Activated CD4-positive, alpha-beta T cell treated with anti-CD3 and anti-CD28 coated beads, Interleukin-2, amount 10 ng/mL, durations not matched to agents 7 days and 5 days (primary cell): ENCODE results near the gene ATP6V0A1. TPM values are rescaled to one million over a fixed set of nuclear protein-coding genes. Genes with fewer than 3 reads are reported as not detected.

Experiments used
- CTCF ChIA-PET: fragments of 350-600 bp; sonication (Branson Sonifier 250); formaldehyde crosslinking; loops from one replicate; lab custom pipeline; 2021; ENCODE audit warnings: antibody characterized with exemption; lab: Charles Lee
- POLR2A ChIA-PET: fragments of 350-600 bp; sonication (Branson Sonifier 250); formaldehyde crosslinking; loops from one replicate; lab custom pipeline; 2021; ENCODE audit warnings: antibody characterized with exemption; lab: Charles Lee
- DNase-seq: peaks from one replicate; pipeline ENCODE4 v3.0.0-alpha.2; 2020
- H3K27ac Mint-ChIP-seq: one replicate; pipeline ENCODE4 v1.8.0; 2021; ENCODE audit warnings: mild to moderate bottlenecking, moderate library complexity, mixed read lengths
- H3K27me3 Mint-ChIP-seq: one replicate; pipeline ENCODE4 v1.8.0; 2021; ENCODE audit warnings: mixed read lengths
- H3K36me3 Mint-ChIP-seq: one replicate; pipeline ENCODE4 v1.8.0; 2021; ENCODE audit warnings: low read depth, mixed read lengths
- H3K4me1 Mint-ChIP-seq: one replicate; pipeline ENCODE4 v1.8.0; 2021; ENCODE audit warnings: mixed read lengths
- H3K4me3 Mint-ChIP-seq: one replicate; pipeline ENCODE4 v1.8.0; 2021; ENCODE audit warnings: mild to moderate bottlenecking, moderate library complexity, mixed read lengths
- H3K9me3 Mint-ChIP-seq: one replicate; pipeline ENCODE4 v1.8.0; 2021; ENCODE audit warnings: mixed read lengths
- microRNA-seq: library from miRNA; unstranded; fragments of <30 nt; microRNA quantifications from one replicate; pipeline ENCODE4 v1.2.0, GENCODE V29; 2021; ENCODE audit warnings: borderline microRNAs expressed, borderline replicate concordance
- total RNA-seq, 2 experiments: library from RNA; stranded (reverse); gene quantifications; one replicate each; pipeline ENCODE4 v1.2.3, GENCODE V29; 2021

The ATP6V0A1 gene
- total RNA-seq, 2 experiments from 2014 or later = 4.9 to 8.9 TPM

DNA sequence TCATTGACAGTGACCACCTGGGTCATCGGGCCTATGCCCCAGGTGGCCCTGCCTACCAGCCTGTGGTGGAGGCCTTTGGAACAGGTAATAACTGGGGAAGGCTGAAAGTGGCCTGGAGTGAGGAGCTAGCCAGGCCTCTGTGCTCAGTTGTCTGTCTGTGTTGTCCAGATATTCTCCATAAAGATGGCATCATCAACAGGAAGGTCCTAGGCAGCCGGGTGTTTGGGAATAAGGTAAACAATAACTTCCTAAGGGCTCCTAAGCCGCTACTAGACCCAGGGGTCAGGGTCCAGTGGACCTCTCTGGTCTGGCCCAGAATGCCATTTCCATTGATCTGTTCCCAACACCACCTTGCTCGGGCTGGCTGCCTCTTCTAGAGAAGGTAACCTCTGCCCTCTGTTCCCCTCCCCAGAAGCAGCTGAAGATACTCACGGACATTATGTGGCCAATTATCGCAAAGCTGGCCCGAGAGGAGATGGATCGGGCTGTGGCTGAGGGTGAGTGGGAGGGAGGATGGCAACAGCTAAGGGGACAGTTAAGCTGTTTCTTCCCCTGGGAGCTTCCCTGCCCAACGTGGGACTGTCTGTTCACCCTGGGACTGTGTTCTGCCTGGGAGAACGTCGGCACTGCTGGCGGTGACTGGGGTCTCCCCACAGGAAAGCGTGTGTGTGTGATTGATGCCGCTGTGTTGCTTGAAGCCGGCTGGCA, 106.3 kb downstream of the ATP6V0A1 start:
- Mint-ChIP-seq H3K4me1 (peaks cover 57% of the 10 kb centered on the region), H3K4me3 (no peak overlapping the region)
- POLR2A ChIA-PET = interaction anchor here (0.6 kb wide), 1 partner anchor 40 kb away, joined by 3 read pairs; no protein-coding TSS in a partner anchor

GRCh38 chr17:42565523-42566214, 107.0 kb downstream of the ATP6V0A1 start:
- POLR2A ChIA-PET = no interaction called here
- Mint-ChIP-seq H3K9me3 (no peaks in the 10 kb centered on the region), H3K4me3 (peak overlapping the region; percentile 92), H3K27me3 (no peaks in the 10 kb centered on the region), H3K27ac (peak overlapping the region; percentile 95), H3K36me3 (peaks cover 45% of the 10 kb centered on the region), H3K4me1 (peaks cover 54% of the 10 kb centered on the region)
- no peak for DNase-seq
- CTCF ChIA-PET = interaction anchor here (1.2 to 5.1 kb wide), 2 partner anchors 12 to 114 kb away, joined by 3 to 38 read pairs; partner anchors contain the start of gene PSMC3IP

More for the DNA sequence above, 106.3 kb downstream of the ATP6V0A1 start:
- Mint-ChIP-seq H3K36me3 (peaks cover 38% of the 10 kb centered on the region), H3K9me3 (no peaks in the 10 kb centered on the region), H3K27ac (peak overlapping the region; percentile 19), H3K27me3 (no peaks in the 10 kb centered on the region)
- CTCF ChIA-PET = interaction anchor here (0.9 to 5.1 kb wide), 3 partner anchors 10 to 44 kb away, joined by 3 to 38 read pairs (median 4); partner anchors contain the start of genes PSMC3IP, RETREG3 and TUBG1
- DNase-seq = no peak

DNA sequence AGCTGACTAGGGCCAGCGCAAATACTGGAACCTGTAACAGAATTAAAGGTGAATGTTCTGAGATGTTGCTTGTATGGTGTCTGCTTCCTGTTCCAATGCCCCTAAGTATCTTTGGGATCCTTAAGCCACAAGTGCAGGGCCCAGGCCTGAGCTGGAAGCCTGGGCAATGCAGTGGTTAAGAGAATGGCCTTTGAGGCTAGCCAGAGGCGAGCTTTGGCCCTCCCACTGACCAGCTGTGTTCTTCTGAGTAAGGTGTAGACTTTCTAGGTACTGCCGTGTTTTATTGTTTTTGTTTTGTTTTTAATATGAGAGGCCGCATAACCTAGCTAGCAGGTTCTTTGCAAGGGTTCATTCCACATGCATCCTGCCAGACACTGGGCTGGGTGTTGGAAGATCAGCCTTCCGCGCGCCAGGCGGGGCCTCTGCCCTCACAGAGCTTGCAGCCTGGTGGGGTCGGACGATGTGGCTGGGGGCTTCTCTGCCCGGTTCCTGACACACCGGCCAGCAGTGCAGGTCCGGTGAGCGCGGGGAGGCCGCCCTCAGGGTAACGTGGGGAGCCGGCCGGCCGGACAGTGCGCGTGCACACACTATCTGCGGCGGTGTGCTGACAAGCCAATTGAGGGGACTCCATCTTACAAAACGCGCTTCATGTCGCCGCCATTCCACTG, 107.7 kb downstream of the ATP6V0A1 start:
- H3K4me1 Mint-ChIP-seq = peaks cover 52% of the 10 kb centered on the region
- ChIA-PET POLR2A (no interaction called here), CTCF (interaction anchor here (1.2 to 5.1 kb wide), 4 partner anchors 8 to 113 kb away, joined by 3 to 38 read pairs (median 4); partner anchors contain the start of gene PSMC3IP)
- H3K27ac Mint-ChIP-seq = peak overlapping the region; percentile 95
- no peaks in the 10 kb centered on the region for H3K27me3 Mint-ChIP-seq
- DNase-seq = no peak
- no peaks in the 10 kb centered on the region for H3K9me3 Mint-ChIP-seq
- peak overlapping the region; percentile 92 for H3K4me3 Mint-ChIP-seq
- H3K36me3 Mint-ChIP-seq = peaks cover 50% of the 10 kb centered on the region

- peak; percentile 91 for DNase-seq
- Mint-ChIP-seq H3K9me3 (no peaks in the 10 kb centered on the region), H3K4me3 (peak within 1 kb of the TSS; percentile 92), H3K27me3 (no peaks in the 10 kb centered on the region), H3K4me1 (peaks cover 45% of the 10 kb centered on the region), H3K27ac (peak within 1 kb of the TSS; percentile 95), H3K36me3 (peaks cover 54% of the 10 kb centered on the region)
- CTCF ChIA-PET = interaction anchor here (1.2 to 5.1 kb wide), 5 partner anchors 9 to 112 kb away, joined by 3 to 38 read pairs (median 4); partner anchors contain the start of gene PSMC3IP
- POLR2A ChIA-PET = interaction anchor here (0.8 kb wide), 1 partner anchor 10 kb away, joined by 3 read pairs; no protein-coding TSS in a partner anchor
These were observed 108.3 kb downstream of the ATP6V0A1 start, which contains the start of gene MLX for GRCh38 chr17:42566883-42567573. Gene MLX (plus strand): TSS chr17:42567100. CDS start chr17:42567125, 25 bp downstream.

DNA sequence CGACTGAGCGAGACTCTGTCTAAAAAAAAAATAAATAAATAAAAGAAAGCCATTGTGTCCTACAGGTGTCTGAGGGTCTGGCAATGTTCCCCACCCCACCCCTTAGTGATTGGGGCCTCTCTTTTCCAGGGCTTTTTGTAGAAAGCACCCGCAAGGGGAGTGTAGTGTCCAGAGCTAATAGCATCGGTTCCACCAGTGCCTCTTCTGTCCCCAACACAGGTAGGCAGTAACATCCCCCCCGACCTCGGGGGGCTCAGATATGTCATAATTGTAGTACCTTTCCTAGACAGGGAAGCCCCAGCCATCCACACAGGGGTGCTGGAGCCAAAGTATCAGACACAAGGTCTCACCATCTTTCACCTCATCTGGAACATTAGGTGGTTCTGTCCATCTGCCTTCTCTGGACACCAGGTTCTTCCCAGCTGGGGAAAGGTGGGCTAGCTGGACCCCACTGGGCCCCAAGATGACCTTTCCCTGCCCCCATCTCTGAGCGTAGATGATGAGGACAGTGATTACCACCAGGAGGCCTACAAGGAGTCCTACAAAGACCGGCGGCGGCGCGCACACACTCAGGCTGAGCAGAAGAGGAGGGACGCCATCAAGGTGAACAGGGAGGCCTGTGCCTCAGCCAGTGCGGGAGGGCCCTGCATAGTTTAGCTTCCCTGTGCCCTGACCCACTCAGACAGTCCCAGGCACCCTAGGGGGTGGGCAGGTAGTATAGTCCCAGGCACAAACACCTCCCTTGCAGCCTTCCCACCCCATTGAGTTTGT, 109.8 kb downstream of the ATP6V0A1 start:
- peaks cover 37% of the 10 kb centered on the region for H3K4me1 Mint-ChIP-seq
- CTCF ChIA-PET = interaction anchor here (1.0 to 5.1 kb wide), 4 partner anchors 9 to 37 kb away, joined by 4 to 38 read pairs (median 4); partner anchors contain the start of gene PSMC3IP

DNA sequence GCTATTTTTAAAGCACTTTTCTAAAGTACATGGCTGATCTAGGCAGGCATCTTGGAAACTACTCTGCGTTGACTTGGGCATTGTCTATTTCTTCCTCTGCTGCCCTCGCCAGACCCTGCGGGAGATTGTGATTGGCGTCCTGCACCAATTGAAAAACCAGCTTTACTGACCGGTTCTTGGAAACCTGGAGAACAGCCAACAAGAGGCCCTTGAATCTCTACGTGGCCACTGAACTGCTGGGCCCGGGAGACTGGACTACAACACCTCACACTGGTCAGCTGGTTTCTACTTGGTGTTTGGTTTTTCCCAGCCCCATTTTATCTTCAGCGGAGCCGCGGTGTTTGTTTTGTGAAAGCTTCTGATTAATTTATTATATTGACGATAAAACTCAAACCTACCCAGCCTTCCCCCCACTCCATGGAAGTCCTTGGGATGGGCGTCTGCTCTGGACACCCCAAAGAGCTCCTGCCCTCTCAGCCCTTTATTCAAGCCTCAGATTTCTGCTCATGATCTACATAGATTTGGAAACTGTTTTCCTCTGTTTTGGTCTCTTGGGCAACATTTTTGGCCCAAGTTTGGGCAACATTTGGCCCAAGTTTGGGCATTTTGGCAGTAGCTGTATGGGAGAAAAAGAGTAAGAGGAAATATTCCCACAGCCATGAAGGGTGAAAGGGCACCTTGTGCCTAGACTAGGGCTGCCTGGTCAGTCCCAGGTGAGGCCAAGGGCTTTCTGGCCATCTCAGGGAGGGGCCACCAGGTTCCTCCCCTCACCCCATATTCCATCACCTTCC, 113.0 kb downstream of the ATP6V0A1 start:
- CTCF ChIA-PET = interaction anchor here (0.6 to 1.0 kb wide), 2 partner anchors 41 to 160 kb away, joined by 3 read pairs; no protein-coding TSS in a partner anchor
- no peak for DNase-seq

More for the DNA sequence above, 109.8 kb downstream of the ATP6V0A1 start:
- no peak for DNase-seq
- Mint-ChIP-seq H3K27ac (peak overlapping the region; percentile 48), H3K27me3 (no peaks in the 10 kb centered on the region), H3K4me3 (peak overlapping the region; percentile 92), H3K9me3 (no peaks in the 10 kb centered on the region), H3K36me3 (peaks cover 57% of the 10 kb centered on the region)
- POLR2A ChIA-PET = no interaction called here

More for the DNA sequence above, 113.0 kb downstream of the ATP6V0A1 start:
- Mint-ChIP-seq H3K4me3 (no peak overlapping the region), H3K36me3 (peaks cover 68% of the 10 kb centered on the region), H3K9me3 (no peaks in the 10 kb centered on the region), H3K4me1 (peaks cover 42% of the 10 kb centered on the region), H3K27ac (no peak overlapping the region), H3K27me3 (no peaks in the 10 kb centered on the region)
- POLR2A ChIA-PET = no interaction called here

Small RNA genes within 50 kb of the gene (microRNA-seq; reads per million reads assigned to microRNA genes)
- gene MIR5010 = 0.63 reads per million
- not detected for gene MIR548AT

Other genes starting within 250 kb of the ATP6V0A1 start
- 100 to 1,000 TPM; 150 to 164 TPM for gene STAT5B, start 182.5 kb upstream of the ATP6V0A1 start, total RNA-seq
- gene STAT5A, start 170.4 kb upstream of the ATP6V0A1 start, total RNA-seq = 100 to 1,000 TPM in 1 of 2 experiments, 10 to 100 TPM in 1; 99.5 to 108 TPM
- 100 to 1,000 TPM; 114 to 121 TPM for gene STAT3, start 70.4 kb upstream of the ATP6V0A1 start, total RNA-seq
- 1 to 10 TPM; 1.5 to 1.6 TPM for gene CAVIN1, start 35.6 kb upstream of the ATP6V0A1 start, total RNA-seq
- 10 to 100 TPM; 16.4 to 18.8 TPM for gene NAGLU, start 77.4 kb downstream of the ATP6V0A1 start, total RNA-seq
- gene HSD17B1, start 94.0 kb downstream of the ATP6V0A1 start, total RNA-seq = under 1 TPM; 0.73 to 0.97 TPM
- gene COASY, start 103.3 kb downstream of the ATP6V0A1 start, total RNA-seq = 10 to 100 TPM; 72.5 to 86.1 TPM
- gene MLX, start 108.2 kb downstream of the ATP6V0A1 start, total RNA-seq = 10 to 100 TPM; 56.7 to 62.3 TPM
- gene PSMC3IP, start 118.9 kb downstream of the ATP6V0A1 start, total RNA-seq = 10 to 100 TPM; 17.4 to 18.5 TPM
- gene RETREG3, start 150.5 kb downstream of the ATP6V0A1 start, total RNA-seq = 10 to 100 TPM; 60.2 to 65.9 TPM
- 10 to 100 TPM; 61.6 TPM for gene TUBG1, start 150.8 kb downstream of the ATP6V0A1 start, total RNA-seq
- 1 to 10 TPM; 6.7 to 7.2 TPM for gene TUBG2, start 200.4 kb downstream of the ATP6V0A1 start, total RNA-seq
- gene PLEKHH3, start 218.1 kb downstream of the ATP6V0A1 start, total RNA-seq = 1 to 10 TPM in 1 of 2 experiments, under 1 TPM in 1; 0.85 to 1.3 TPM
- under 1 TPM; 0.65 to 0.87 TPM for gene CCR10, start 223.0 kb downstream of the ATP6V0A1 start, total RNA-seq
- gene CNTNAP1, start 223.7 kb downstream of the ATP6V0A1 start, total RNA-seq = 1 to 10 TPM in 1 of 2 experiments, under 1 TPM in 1; 0.81 to 1.0 TPM